ENCODE data around the gene PRKAA1.
"Not testable (repeated sequence)": the region's sequence is repeated elsewhere in the genome, so short reads cannot be mapped to it uniquely, and the experiment has no call there.

Gene PRKAA1

GRCh38 chr5:40812125-40812524 is 14.0 kb upstream of the PRKAA1 start:
- Histone ChIP-seq H3K4me3 (no peak overlapping the region), H3K9ac (ENCODE audit: insufficient read length) (no peak overlapping the region), H3K9me3 (ENCODE audit: low read depth, low read length) (no peaks in the 10 kb centered on the region), H3K36me3 (ENCODE audit: insufficient read depth, low read length) (no peaks in the 10 kb centered on the region), H3K27ac (no peak overlapping the region)
- DNase-seq (ENCODE audit: low read depth, low spot score), result no peak
- no peak for TF ChIP-seq POLR2AphosphoS5 (IDR thresholded peaks at IDR 0.05; ENCODE audit: borderline replicate concordance, low read depth, low read length)
- no peak for TF ChIP-seq EZH2 (IDR thresholded peaks at IDR 0.05)
- no peak for TF ChIP-seq FOXP2 (optimal IDR thresholded peaks at IDR 0.05; ENCODE audit: control extremely low read depth, extremely low read length, insufficient read depth)

DNA sequence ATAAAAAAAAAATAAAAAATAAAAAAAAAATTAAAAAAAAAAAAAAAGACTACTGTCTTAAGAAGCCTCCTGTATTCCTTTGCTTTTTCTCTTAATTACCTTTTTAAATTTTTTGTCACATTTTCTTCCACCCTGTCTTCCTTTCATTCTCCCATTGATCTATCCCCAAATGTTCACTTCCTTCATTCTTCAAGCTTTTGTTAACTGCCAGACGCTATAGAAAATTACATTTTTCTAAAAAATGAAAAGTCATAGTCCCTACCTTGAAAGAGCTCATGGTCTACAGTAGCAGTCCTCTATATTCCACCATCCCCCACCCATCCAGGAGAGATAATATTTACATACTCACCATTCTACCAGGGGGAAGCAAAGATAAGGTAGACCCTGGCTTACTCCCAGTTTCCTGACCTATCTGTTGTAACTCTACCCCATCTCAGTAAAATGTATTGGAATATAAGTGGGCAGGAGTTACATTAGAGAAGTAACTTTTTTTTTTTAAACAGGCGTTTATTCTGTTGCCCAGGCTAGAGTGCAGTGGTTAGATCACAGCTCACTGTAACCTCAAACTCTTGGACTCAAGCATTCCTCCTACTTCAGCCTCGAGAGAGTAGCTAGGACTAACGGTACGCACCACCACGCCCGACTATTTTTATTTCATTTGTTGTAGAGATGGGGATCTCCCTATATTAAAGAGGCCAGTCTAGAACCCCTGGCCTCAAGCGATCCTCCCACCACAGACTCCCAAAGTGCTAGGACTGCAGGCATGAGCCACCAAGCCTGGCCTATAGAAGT is 3.8 kb upstream of the PRKAA1 start:
- Histone ChIP-seq H3K9me3 (ENCODE audit: low read depth, low read length) (no peaks in the 10 kb centered on the region), H3K9ac (ENCODE audit: insufficient read length) (no peak overlapping the region), H3K4me3 (no peak overlapping the region), H3K36me3 (ENCODE audit: insufficient read depth, low read length) (no peaks in the 10 kb centered on the region), H3K27ac (no peak overlapping the region)
- TF ChIP-seq EZH2 (IDR thresholded peaks at IDR 0.05) (no peak), POLR2AphosphoS5 (IDR thresholded peaks at IDR 0.05; ENCODE audit: borderline replicate concordance, low read depth, low read length) (no peak), FOXP2 (optimal IDR thresholded peaks at IDR 0.05; ENCODE audit: control extremely low read depth, extremely low read length, insufficient read depth) (no peak)
- DNase-seq (ENCODE audit: low read depth, low spot score), result no peak

DNA sequence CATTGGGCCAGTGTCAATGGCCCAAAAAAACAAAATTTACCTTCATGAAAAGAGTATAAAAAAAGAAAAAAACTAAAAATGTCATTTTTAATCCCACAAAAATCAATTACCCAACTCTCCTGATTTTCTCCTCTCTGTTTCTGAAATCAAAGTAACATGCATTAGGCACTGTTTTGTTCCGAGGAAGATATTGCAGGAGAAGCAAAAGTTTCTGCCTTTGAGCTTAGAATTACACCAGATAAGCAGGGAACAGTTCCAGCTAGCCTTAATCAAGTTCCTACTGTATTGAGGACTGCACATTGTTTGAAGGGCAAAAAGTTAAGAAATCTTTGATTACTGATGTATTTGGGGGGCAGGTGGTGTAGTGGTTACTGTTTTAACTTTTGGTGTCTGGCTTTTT is 1.1 kb upstream of the PRKAA1 start:
- TF ChIP-seq POLR2AphosphoS5 (IDR thresholded peaks at IDR 0.05; ENCODE audit: borderline replicate concordance, low read depth, low read length) (no peak), FOXP2 (optimal IDR thresholded peaks at IDR 0.05; ENCODE audit: control extremely low read depth, extremely low read length, insufficient read depth) (no peak), EZH2 (IDR thresholded peaks at IDR 0.05) (no peak)
- Histone ChIP-seq H3K9ac (ENCODE audit: insufficient read length) (peak overlapping the region; percentile 66), H3K27ac (peak overlapping the region; percentile 67), H3K9me3 (ENCODE audit: low read depth, low read length) (no peaks in the 10 kb centered on the region), H3K4me3 (peak overlapping the region; percentile 87), H3K36me3 (ENCODE audit: insufficient read depth, low read length) (peaks cover 13% of the 10 kb centered on the region)
- no peak for DNase-seq (ENCODE audit: low read depth, low spot score)

- DNase-seq (ENCODE audit: low read depth, low spot score), result no peak
- peak overlapping the region; percentile 66 for H3K9ac ChIP-seq (ENCODE audit: insufficient read length)
- peaks cover 16% of the 10 kb centered on the region for H3K36me3 ChIP-seq (ENCODE audit: insufficient read depth, low read length)
- H3K9me3 ChIP-seq (ENCODE audit: low read depth, low read length), result no peaks in the 10 kb centered on the region
- TF ChIP-seq FOXP2 (optimal IDR thresholded peaks at IDR 0.05; ENCODE audit: control extremely low read depth, extremely low read length, insufficient read depth) (no peak), EZH2 (IDR thresholded peaks at IDR 0.05) (no peak)
- peak overlapping the region; percentile 87 for H3K4me3 ChIP-seq
- peak overlapping the region; percentile 67 for H3K27ac ChIP-seq
Measured at GRCh38 chr5:40798801-40799210, 632 bp upstream of the PRKAA1 start.

DNA sequence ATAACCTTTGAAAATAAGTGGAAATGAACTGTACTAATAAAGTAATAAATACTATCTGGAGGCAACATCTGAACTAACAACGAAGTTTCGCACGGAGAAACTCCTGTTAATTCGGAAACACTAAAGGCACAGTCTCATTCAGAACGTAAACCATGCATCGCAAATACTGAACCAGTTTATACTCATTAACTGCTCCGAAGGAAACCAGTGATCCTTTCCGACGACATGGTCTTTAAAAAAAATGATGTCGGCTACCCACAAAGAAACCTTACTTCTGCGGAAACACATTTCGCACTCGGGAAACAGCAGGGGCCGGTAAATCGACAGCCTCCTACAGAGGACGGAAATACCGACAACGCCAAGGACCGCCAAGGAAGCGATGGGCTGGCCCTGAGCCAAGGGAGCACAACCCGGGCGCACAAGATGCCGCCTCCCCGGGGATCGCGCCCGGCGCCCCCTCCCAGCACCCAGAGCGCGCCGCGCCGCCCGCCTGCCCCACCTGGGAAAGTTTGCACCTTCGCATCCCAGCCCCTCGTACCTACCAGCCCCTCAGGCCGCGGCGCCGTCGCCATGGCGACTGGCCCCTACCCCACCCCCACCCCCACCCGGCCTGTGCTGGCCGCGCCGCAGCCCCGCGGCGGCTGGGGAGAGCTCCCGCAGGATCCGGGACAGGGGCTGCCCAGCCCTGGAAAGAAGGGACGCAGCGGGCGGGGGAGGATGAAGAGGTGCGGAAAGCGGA is 732 bp downstream of the PRKAA1 start:
- DNase-seq (ENCODE audit: low read depth, low spot score), result peak; percentile 73
- TF ChIP-seq EZH2 (IDR thresholded peaks at IDR 0.05) (no peak), FOXP2 (optimal IDR thresholded peaks at IDR 0.05; ENCODE audit: control extremely low read depth, extremely low read length, insufficient read depth) (no peak), POLR2AphosphoS5 (IDR thresholded peaks at IDR 0.05; ENCODE audit: borderline replicate concordance, low read depth, low read length) (0 out of 2 replicates have a peak, but pooled peaks have one; percentile 4)
- Histone ChIP-seq H3K9ac (ENCODE audit: insufficient read length) (peak overlapping the region; percentile 87), H3K36me3 (ENCODE audit: insufficient read depth, low read length) (peaks cover 20% of the 10 kb centered on the region), H3K27ac (peak overlapping the region; percentile 93), H3K9me3 (ENCODE audit: low read depth, low read length) (no peaks in the 10 kb centered on the region), H3K4me3 (peak overlapping the region; percentile 87)

GRCh38 chr5:40796487-40796889 is 1.7 kb downstream of the PRKAA1 start:
- Histone ChIP-seq H3K36me3 (ENCODE audit: insufficient read depth, low read length) (peaks cover 25% of the 10 kb centered on the region), H3K9ac (ENCODE audit: insufficient read length) (peak overlapping the region; percentile 87), H3K27ac (no peak overlapping the region), H3K4me3 (peak overlapping the region; percentile 87), H3K9me3 (ENCODE audit: low read depth, low read length) (no peaks in the 10 kb centered on the region)
- no peak for DNase-seq (ENCODE audit: low read depth, low spot score)
- TF ChIP-seq FOXP2 (optimal IDR thresholded peaks at IDR 0.05; ENCODE audit: control extremely low read depth, extremely low read length, insufficient read depth), result no peak
- no peak for TF ChIP-seq EZH2 (IDR thresholded peaks at IDR 0.05)
- TF ChIP-seq POLR2AphosphoS5 (IDR thresholded peaks at IDR 0.05; ENCODE audit: borderline replicate concordance, low read depth, low read length), result no peak

DNA sequence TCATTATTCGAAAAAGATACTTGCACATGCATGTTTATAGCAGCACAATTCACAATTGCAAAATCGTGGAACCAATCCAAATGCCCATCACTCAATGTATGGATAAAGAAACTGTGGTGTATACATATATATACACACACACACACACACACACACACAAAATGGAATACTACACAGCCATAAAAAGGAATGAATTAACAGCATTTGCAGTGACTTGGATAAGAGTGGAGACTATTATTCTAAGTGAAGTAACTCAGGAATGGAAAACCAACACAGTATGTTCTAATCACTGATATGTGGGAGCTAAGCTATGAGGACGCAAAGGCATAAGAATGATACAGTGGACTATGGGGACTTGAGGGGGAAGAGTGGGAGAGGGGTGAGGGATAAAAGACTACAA is 3.3 kb downstream of the PRKAA1 start:
- not testable (repeated sequence) for H3K4me3 ChIP-seq; H3K9me3 ChIP-seq (ENCODE audit: low read depth, low read length); H3K27ac ChIP-seq; H3K9ac ChIP-seq (ENCODE audit: insufficient read length); DNase-seq (ENCODE audit: low read depth, low spot score)
- H3K36me3 ChIP-seq (ENCODE audit: insufficient read depth, low read length), result peaks cover 38% of the 10 kb centered on the region

DNA sequence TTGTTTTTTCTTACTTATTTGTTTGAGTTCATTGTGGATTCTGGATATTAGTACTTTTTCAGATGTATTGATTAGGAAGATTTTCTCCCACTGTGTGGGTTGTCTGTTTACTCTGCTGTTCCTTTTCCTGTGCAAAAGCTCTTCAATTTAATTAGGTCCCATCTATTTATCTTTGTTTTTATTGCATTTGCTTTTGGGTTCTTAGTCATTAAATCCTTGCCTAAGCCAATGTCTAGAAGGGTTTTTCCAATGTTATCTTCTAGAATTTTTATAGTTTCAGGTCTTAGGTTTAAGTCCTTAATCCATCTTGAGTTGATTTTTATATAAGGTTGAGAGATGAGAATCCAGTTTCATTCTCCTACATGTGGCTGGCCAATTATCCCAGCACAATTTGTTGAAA is 3.8 kb downstream of the PRKAA1 start:
- not testable (repeated sequence) for DNase-seq (ENCODE audit: low read depth, low spot score); H3K27ac ChIP-seq; H3K9ac ChIP-seq (ENCODE audit: insufficient read length); H3K9me3 ChIP-seq (ENCODE audit: low read depth, low read length); H3K4me3 ChIP-seq
- H3K36me3 ChIP-seq (ENCODE audit: insufficient read depth, low read length), result peaks cover 40% of the 10 kb centered on the region

DNA sequence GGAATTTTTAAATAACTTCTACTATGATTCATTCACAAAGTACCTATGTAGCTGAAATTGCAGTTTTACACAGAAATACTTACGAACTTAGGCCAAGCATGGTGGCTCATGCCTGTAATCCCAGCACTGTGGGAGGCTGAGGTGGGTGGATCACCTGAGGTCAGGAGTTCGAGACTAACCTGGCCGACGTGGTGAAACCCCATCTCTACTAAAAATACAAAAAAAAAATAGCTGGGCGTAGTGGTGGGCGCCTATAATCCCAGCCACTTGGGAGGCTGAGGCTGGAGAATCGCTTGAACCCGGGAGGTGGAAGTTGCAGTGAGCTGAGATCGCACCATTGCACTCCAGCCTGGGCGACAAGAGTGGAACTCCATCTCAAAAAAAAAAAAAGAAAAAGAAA is 5.5 kb downstream of the PRKAA1 start:
- not testable (repeated sequence) for DNase-seq (ENCODE audit: low read depth, low spot score); H3K9ac ChIP-seq (ENCODE audit: insufficient read length); H3K4me3 ChIP-seq; H3K27ac ChIP-seq
- peaks cover 12% of the 10 kb centered on the region for H3K9me3 ChIP-seq (ENCODE audit: low read depth, low read length)
- peaks cover 57% of the 10 kb centered on the region for H3K36me3 ChIP-seq (ENCODE audit: insufficient read depth, low read length)
